ENCODE data around the gene PNN. TPM values are rescaled to one million over a fixed set of nuclear protein-coding genes. Genes with fewer than 3 reads are reported as not detected.
A peak's percentile ranks its signal among the peaks of the same experiment; 100 is the strongest.
"Not testable (repeated sequence)": the region's sequence is repeated elsewhere in the genome, so short reads cannot be mapped to it uniquely, and the experiment has no call there.

Gene PNN
- total RNA-seq, 1 donor from 2014 or later, result 43.2 TPM

DNA sequence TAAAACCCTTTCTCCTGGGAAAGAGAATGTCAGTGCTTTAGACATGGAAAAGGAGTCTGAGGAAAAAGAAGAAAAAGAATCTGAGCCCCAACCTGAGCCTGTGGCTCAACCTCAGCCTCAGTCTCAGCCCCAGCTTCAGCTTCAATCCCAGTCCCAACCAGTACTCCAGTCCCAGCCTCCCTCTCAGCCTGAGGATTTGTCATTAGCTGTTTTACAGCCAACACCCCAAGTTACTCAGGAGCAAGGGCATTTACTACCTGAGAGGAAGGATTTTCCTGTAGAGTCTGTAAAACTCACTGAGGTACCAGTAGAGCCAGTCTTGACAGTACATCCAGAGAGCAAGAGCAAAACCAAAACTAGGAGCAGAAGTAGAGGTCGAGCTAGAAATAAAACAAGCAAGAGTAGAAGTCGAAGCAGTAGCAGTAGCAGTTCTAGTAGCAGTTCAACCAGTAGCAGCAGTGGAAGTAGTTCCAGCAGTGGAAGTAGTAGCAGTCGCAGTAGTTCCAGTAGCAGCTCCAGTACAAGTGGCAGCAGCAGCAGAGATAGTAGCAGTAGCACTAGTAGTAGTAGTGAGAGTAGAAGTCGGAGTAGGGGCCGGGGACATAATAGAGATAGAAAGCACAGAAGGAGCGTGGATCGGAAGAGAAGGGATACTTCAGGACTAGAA is 6.1 kb downstream of the PNN start:
- no peak for DNase-seq (ENCODE audit: low read depth)

DNA sequence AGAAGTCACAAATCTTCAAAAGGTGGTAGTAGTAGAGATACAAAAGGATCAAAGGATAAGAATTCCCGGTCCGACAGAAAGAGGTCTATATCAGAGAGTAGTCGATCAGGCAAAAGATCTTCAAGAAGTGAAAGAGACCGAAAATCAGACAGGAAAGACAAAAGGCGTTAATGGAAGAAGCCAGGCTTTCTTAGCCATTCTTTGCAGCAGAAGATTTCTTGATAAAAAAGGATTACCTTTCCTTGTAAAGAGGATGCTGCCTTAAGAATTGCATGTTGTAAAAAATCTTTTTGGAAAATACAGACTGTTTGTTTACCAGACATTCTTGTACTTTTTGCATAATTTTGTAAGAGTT is 6.6 kb downstream of the PNN start:
- no peak for DNase-seq (ENCODE audit: low read depth)

DNA sequence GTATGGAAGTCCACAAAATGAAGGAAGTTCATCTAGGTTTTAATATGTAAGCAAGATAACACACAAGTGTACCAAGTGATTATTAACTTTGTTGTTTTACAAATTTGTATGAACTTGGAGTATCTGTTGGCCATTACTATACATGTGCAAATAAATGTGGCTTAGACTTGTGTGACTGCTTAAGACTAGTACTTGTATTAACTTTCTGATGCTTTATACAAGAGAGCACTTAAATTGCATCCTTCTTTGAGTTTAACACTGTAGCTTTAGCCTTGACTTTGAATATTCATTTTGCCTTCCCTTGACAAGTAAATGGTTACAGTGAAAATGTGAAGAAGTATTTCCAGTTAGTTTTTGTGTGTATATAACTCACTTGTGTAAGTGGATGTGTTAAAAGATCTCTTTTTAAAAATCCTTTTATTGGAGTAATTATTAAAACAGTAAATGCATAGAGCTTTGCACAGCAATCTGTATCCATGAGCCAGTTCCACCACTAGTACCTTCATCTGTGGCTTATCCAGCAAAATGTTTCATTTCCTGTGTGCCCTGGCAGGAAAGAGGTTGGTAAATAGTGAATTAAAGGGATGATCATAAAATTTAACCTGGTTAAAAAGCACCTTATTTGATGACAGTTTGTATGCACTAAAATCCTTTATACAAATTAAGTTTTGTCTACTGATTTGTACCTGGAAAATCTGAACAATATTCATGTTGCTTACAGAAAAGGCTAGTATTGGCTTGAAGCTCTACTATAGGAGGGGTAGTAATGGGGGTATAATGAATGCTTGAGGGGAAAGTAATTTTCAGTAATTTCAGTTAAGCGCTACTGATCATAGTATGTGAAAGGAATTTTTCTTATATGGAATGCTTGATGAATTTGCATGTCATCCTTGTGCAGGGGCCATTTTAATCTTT is 8.0 kb downstream of the PNN start:
- no peak for DNase-seq (ENCODE audit: low read depth)

DNA sequence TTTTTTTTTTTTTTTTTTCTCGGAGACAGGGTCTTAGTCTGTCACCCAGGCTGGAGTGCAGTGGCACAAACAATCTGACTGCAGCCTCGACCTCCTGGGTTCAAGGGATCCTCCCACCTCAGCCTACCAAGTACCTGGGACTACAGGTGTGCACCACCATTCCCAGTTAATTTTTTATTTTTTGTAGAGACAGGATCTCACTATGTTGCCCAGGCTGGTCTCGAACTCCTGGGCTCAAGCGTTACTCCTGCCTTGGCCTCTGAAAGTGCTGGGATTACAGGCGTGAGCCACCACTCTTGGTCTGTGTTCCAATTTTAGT is 8.6 kb downstream of the PNN start:
- DNase-seq (ENCODE audit: low read depth), result not testable (repeated sequence)

DNA sequence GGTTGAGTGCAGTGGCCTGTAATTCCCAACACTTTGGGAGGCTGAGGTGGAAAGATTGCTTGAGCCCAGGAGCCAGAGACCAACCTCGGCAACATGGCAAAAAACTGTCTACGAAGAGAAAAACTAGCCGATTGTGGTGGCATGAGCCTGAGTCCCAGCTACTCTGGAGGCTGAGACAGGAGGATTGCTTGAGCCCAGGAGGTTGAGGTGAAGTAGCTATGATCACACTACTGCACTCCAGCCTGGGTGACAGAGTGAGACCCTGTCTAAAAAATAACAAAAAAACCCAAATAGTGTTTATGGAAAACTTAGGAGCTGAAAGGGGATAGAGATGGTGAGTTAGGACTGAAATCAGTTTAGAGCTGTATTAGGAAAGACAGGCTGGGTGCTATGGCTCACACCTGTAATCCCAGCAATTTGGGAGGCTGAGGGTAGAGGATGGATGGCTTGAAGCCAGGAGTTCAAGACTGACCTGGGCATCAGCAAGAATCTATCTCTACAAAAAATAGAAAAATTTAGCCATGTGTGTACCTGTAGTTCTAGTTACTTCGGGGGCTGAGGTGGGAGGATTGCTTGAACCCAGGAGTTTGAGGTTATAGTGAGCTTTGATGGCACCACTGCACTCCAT is 9.7 kb downstream of the PNN start:
- no peak for DNase-seq (ENCODE audit: low read depth)

DNA sequence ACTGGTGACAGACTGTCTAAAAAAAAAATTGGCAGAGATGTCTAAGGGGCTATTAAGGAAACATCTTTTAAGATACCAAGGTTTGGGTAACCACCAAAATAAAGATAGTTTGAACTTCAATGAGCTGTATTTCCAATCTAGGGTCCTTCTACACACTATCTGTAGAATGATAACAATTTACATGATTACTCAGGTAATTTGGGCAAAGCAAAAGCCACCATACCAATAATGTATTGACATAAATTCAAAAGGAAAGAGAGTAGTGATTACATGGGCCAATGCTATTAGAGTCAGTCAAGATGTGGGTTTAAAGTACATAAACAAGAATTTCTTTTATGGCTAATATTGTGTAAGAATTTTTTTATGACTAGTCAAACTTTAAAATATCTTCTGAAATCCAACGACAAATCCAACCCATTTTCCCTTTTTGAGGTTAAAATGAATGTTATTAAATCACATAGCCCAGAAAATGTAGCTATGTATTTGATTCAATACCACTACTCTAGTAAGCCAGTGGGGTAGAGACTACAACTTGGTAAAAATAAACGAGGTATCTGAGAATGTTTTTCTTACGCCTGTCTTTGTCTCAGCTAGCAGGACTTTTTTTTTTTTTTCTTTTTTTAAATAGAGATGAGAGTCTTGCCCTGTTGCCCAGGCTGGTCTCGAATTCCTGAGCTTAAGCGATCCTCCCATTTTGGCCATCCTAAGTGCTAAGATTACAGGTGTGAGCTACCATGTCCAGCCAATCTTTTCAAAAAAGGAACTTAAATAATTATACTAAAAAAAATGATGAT is 10.4 kb downstream of the PNN start:
- no peak for DNase-seq (ENCODE audit: low read depth)

DNA sequence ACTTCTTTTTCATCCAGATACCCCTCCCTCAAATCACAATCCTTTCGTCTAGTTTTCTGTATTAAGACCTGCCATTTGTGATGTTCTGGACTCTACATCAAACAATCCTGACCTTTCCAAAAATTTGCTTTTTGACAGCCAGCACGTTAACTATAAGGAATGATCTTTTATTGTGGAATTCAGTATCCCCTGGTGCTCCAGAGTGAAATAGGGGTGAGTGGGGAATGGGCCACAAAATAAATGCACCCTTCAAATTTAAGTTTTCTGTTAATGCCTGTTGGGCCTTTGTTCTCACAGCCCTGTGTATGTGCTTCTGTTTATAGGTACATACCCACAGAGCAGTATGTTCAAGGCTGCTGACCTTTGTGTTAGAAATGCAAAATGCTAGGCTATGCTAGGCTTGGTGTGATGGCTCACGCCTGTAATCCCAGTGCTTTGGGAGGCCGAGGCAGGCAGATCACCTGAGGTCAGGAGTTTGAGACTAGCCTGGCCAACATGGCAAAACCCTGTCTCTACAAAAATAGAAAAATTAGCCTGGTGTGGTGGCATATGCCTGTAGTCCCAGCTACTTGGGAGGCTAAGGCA is 12.0 kb downstream of the PNN start:
- DNase-seq (ENCODE audit: low read depth), result no peak

DNA sequence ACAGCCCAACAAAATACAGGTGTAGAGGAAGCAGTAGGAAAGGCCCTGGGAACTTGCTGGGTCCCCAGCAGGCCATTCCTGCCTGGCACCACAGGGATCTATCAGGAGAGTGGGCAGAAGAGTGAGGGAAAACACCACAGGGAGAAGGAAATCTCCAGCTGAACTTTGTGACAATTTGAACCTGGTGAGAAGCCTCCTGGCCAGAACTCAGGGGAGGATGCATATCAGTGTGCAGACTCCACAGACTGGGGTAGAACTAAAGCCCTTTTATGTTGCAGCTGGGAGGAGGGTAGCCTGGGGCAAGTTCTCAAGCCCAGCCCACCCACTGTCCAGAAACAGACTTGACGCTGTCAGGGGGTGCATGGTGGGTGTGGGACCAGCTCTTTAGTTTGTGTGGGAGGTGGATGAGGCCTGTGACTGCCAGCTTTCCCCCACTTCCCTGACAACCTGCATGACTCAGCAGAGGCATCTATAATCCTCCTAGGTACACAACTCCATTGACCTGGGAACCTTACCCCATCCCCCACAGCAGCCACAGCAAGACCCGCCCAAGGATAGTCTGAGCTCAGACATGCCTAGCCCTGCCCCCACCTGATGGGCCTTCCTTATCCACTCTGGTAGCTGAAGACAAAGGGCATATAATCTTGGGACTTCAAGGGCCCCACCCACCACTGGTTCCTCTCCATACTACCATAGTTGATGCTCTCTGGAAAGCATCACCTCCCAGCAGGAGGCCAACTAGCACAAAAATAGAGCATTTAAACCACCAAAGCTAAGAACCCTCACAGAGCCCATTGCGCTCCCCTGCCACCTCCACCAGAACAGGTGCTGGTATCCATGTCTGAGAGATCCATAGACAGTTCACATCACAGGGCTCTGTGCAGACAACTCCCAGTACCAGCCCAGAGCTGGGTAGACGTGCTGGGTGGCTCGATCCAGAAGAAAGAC is 28.9 kb downstream of the PNN start:
- DNase-seq (ENCODE audit: low read depth), result peak; percentile 55

DNA sequence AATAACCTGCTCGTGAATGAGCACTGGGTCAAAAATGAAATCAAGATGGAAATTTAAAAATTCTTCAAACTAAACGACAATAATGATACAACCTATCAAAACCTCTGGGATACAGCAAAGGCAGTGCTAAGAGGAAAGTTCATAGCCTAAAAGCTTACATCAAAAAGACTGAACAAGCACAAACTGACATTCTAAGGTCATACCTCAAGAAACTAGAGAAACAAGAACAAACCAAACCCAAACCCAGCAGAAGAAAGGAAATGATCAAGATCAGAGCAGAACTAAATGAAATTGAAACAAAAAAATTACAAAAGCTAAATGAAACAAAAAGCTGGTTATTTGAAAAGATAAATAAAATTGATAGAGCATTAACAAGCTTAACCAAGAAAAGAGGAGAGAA is 32.4 kb downstream of the PNN start:
- DNase-seq (ENCODE audit: low read depth), result not testable (repeated sequence)

DNA sequence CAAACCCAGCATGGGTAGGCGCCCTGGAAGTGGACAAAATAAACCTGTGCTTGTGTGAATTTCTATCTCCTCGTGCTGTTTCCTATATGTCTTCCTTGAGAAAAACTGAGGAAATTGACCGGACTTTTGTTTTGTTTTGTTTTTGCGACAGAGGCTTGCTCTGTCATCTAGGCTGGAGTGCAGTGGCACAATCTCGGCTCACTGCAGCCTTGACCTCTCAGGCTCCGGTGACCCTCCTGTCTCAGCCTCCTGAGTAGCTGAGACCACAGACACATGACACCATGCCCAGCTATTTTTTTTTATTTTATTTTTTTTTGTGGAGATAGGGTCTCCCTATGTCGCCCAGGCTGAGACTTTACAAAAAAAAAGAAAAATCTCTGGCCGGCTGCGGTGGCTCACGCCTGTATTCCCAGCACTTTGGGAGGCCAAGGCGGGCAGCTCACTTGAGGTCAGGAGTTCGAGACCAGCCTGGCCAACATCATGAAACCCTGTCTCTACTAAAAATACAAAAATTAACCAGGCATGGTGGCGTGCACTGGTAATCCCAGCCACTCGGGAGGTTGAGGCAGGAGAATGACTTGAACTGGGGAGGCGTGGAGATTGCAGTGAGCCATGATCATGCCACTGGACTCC is 36.2 kb downstream of the PNN start:
- DNase-seq (ENCODE audit: low read depth), result no peak

DNA sequence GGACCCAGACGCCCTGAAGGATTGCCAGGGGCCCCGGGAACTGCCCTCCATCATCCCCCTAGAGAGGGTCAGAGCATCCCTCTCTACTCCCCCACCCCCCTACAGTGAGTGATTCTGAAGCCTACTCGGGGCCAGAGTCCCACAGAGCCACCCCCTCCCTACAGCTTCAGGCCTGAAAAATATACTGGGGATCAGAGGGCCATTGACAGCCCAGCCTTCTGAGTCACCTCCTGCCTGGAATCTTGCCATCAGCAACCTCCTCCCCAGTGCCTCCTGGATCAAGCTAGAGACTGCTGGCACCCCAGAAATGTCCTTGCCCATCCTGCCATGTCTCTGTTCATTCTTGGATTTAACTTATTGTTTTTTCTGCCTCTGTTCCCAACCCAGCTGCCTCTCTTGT is 37.0 kb downstream of the PNN start:
- peak; percentile 13 for DNase-seq (ENCODE audit: low read depth)

DNA sequence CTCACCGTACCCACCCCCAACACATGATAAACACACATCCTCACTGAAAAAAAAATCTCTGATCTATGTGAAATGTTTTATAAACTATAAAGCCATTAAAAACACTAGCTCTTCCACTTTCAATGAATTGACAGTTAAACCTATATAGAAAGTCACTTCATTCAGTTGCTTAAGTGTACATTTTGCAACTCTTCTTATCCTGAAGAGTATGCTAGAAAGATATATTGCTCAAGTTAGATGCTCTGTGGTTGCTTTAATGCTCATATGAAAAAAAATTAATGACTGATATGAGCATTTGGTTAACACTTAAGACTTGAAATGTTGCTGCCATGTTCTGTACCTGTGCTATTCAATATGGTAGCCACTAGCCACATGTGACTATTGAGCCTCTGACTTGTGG is 37.6 kb downstream of the PNN start:
- no peak for DNase-seq (ENCODE audit: low read depth)

DNA sequence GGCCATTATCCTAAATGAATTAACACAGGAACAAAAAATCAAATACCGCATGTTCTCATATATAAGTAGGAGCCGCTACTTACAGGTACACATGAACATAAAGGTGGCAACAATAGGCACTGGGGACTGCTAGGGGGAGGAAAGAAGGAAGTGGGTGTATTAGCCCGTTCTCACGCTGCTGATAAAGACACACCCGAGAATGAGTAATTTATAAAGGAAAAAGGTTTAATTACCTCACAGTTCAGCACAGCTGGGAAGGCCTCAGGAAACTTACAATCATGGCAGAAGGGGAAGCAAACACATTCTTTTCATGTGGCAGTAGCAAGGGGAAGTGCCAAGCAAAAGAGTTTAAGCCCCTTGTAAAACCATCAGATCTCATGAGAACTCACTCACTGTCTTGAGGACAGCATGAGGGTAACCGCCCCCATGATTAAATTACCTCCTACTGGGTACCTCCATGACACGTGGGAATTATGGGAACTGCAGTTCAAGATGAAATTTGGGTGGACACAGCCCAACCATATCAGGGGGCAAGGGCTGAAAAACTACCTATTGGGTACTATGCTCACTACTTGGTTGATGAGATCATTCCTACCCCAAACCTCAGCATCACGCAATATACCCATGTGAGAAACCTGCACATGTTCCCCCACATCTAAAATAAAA is 42.3 kb downstream of the PNN start:
- DNase-seq (ENCODE audit: low read depth), result peak; percentile 28

DNA sequence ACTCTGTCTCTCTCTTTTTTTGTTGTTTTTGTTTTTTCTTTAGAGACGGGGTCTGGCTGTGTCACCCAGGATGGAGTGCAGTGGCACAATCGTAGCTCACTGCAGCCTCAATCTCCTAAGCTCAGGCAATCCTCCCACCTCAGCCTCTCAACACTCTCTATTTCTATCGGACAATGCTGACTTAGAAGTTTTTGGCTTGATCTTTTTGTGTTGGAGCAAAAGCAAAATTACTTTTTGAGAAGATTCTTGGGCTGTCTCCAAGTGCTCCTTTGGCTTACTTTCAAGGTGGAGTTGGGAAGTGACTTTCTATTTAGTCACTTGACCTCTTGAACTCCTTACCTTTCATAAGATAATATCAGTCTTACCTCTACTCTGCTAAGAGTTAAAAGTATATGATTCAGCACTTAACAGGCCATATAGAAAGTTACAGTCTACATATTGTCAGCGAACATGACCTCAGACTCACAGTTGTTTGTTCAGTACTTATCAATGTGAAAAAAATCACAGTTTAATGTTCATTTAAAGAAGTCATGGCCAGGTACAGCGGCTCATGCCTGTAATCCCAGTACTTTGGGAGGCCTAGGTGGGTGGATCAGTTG is 43.2 kb downstream of the PNN start:
- peak; percentile 56 for DNase-seq (ENCODE audit: low read depth)

DNA sequence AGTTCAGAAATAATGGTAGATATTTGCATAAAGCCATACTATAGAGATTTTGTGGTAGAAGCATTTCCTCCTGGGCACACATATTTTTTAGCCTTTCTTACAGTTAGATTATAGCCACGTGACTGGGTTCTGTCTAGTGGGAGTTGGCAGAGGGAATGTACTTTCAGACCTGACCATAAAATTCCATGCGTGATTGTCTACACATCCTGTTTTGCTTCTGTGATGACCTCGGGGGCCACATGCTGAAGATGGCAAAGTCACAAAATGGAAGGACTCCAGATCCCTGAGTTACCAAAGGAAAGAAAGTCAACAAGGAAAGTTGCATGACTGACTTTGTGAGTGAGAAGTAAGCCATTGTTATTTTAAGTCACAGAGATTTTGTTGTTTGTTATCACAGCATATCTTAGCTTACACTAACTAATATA is 44.0 kb downstream of the PNN start:
- peak; percentile 32 for DNase-seq (ENCODE audit: low read depth)

DNA sequence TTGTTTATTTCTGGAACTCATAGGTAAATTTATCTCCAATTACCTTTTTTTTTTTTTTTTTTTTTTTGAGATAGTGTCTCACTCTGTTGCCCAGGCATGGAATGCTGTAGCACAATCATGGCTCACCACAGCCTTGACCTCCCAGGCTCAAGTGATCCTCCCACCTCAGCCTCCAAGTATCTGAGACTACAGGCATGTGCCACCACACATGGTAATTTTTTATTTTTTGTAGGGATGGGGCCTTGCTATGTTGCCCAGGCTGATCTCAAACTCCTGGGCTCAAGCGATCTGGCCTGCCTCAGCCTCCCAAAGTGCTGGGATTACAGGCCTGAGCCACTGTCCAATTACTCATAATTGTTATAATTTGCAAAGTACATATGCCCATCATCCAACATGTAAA is 45.4 kb downstream of the PNN start:
- DNase-seq (ENCODE audit: low read depth), result not testable (repeated sequence)

DNA sequence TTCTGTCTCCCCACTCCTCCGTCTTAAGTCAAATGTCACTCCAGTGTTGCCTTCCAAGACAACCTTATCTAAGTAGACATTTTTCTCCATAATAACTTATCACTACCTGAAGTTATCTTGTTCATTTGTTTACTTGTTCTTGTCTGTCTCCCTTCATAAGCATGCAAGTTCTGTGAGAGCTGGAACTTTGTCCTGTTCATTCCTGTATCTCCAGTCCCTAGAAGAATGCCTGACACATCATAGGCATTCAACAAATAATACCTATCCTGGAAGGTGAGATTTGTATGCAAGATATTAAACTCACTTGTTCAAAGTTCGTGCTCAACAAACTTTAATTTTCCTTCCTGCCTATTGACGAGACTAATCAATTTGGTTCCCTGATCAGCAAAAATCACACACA is 53.0 kb downstream of the PNN start:
- DNase-seq (ENCODE audit: low read depth), result no peak

DNA sequence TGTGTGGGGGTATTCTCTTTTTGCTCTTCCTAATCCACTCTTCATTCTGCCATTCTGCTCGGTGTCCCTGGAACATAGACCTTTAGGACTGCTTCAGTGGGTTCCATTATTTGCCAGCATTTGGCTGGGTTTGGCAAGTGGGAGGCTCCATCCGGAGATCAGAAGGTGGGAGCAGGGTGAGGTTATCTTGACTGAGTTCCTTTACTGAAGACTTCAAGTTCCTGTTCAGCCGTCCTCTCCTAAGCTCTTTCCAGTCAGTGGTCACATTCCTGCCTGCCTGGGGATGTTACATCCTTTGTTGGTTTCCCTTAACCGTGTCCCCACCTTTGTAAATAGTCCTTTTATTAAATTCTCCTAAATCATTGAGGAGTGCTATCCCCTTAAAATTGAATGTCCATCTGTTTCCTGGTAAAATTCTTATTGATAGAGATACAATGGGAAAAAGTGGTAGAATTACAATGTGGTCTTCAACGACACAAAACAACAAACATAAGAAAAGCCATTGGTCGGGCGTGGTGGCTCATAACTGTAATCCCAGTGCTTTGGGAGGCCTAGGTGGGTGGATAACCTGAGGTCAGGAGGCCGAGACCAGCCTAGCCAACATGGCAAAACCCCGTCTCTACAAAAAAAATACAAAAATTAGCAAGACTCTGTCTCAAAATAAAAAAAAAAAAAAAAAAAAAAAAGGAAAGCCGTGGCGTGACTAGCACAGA is 53.6 kb downstream of the PNN start:
- DNase-seq (ENCODE audit: low read depth), result no peak

DNA sequence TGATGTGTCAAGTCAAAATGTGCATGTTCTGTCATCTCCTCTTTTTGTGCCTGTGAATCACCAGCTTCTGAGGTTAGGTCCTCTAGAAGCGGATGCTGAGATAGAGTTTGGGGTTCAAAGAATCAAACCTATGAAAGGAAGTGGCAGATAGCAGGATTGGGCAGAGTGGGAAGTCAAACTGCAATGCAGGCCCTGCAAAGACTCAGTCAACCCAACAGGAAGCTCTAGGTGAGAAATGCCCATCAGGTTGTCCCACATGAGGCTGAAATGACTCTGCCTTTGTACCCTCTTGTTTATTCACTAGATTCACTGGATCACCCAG is 54.1 kb downstream of the PNN start:
- DNase-seq (ENCODE audit: low read depth), result no peak

Measured in renal cortical epithelial cell (primary cell).